SJSA1 (cell line): ENCODE measurements around the gene FTO. TPM values are rescaled to one million over a fixed set of nuclear protein-coding genes. Genes with fewer than 3 reads are reported as not detected.

Experiments
- DNase-seq, 2 experiments: peaks; one replicate each; pipeline ENCODE4 v3.0.0-alpha.2; 2015 to 2020; ENCODE audit warnings: low spot score in 2 of 2, low read depth in 1 of 2
- H3K27ac ChIP-seq: fragments of 250-450 bp; sonication (Bioruptor Pico); 2 replicates; pipeline ENCODE4 v1.5.1; 2020; ENCODE audit warnings: mild to moderate bottlenecking, moderate library complexity
- H3K27me3 ChIP-seq: fragments of 250-450 bp; sonication (Bioruptor Pico); replicated peaks from 2 replicates; pipeline ENCODE4 v1.5.1; 2020; ENCODE audit warnings: mild to moderate bottlenecking, moderate library complexity
- H3K36me3 ChIP-seq: fragments of 250-450 bp; sonication (Bioruptor Pico); 2 replicates; pipeline ENCODE4 v1.5.1; 2020; ENCODE audit warnings: mild to moderate bottlenecking
- H3K4me1 ChIP-seq: fragments of 250-450 bp; sonication (Bioruptor Pico); replicated peaks from 2 replicates; pipeline ENCODE4 v1.6.1; 2021; ENCODE audit warnings: mild to moderate bottlenecking
- H3K4me3 ChIP-seq: fragments of 250-450 bp; sonication (Bioruptor Pico); 2 replicates; pipeline ENCODE4 v1.5.1; 2020; ENCODE audit warnings: mild to moderate bottlenecking
- H3K9me3 ChIP-seq: fragments of 250-450 bp; sonication (Bioruptor Pico); replicated peaks from 2 replicates; pipeline ENCODE4 v1.5.1; 2020; ENCODE audit warnings: mild to moderate bottlenecking
- total RNA-seq: library from RNA; depleted of rRNA; stranded (reverse); fragments of >200 nt; shearing (Covaris generic); gene quantifications from 2 replicates; pipeline ENCODE4 v1.2.3, GENCODE V29; 2014

The FTO gene
- total RNA-seq, 1 experiment from 2014 or later: 106 TPM

GRCh38 chr16:53769787-53770186 lies 65.8 kb downstream of the FTO start:
- Histone ChIP-seq H3K4me1 (peaks cover 51% of the 10 kb centered on the region), H3K36me3 (no peaks in the 10 kb centered on the region), H3K27me3 (no peaks in the 10 kb centered on the region), H3K4me3 (no peak overlapping the region), H3K9me3 (no peaks in the 10 kb centered on the region), H3K27ac (no peak overlapping the region)
- DNase-seq: no peak

GRCh38 chr16:53770641-53771040 lies 66.7 kb downstream of the FTO start:
- Histone ChIP-seq H3K4me1 (peaks cover 59% of the 10 kb centered on the region), H3K4me3 (no peak overlapping the region), H3K36me3 (no peaks in the 10 kb centered on the region), H3K9me3 (no peaks in the 10 kb centered on the region), H3K27ac (no peak overlapping the region), H3K27me3 (no peaks in the 10 kb centered on the region)
- no peak for DNase-seq

- Histone ChIP-seq H3K4me1 (peaks cover 62% of the 10 kb centered on the region), H3K9me3 (no peaks in the 10 kb centered on the region), H3K4me3 (no peak overlapping the region), H3K27ac (no peak overlapping the region), H3K36me3 (no peaks in the 10 kb centered on the region), H3K27me3 (no peaks in the 10 kb centered on the region)
- no peak for DNase-seq
Measured at GRCh38 chr16:53771655-53772497, 67.9 kb downstream of the FTO start.

GRCh38 chr16:53773150-53773846 lies 69.3 kb downstream of the FTO start:
- Histone ChIP-seq H3K4me1 (peaks cover 52% of the 10 kb centered on the region), H3K4me3 (no peak overlapping the region), H3K36me3 (no peaks in the 10 kb centered on the region), H3K9me3 (no peaks in the 10 kb centered on the region), H3K27ac (no peak overlapping the region), H3K27me3 (no peaks in the 10 kb centered on the region)
- DNase-seq: peak; percentile 50 to 62

- H3K4me3 ChIP-seq: no peak overlapping the region
- peak in 1 of 2 experiments; percentile 24 for DNase-seq
- peaks cover 50% of the 10 kb centered on the region for H3K4me1 ChIP-seq
- no peaks in the 10 kb centered on the region for H3K9me3 ChIP-seq
- no peak overlapping the region for H3K27ac ChIP-seq
- H3K36me3 ChIP-seq: no peaks in the 10 kb centered on the region
- no peaks in the 10 kb centered on the region for H3K27me3 ChIP-seq
Measured at GRCh38 chr16:53773881-53774280, 69.9 kb downstream of the FTO start.

- Histone ChIP-seq H3K36me3 (no peaks in the 10 kb centered on the region), H3K9me3 (no peaks in the 10 kb centered on the region), H3K27ac (peak overlapping the region; percentile 51), H3K4me3 (no peak overlapping the region), H3K4me1 (peaks cover 51% of the 10 kb centered on the region), H3K27me3 (no peaks in the 10 kb centered on the region)
- no peak for DNase-seq
Measured at GRCh38 chr16:53775106-53775820, 71.3 kb downstream of the FTO start.

- Histone ChIP-seq H3K4me1 (peaks cover 57% of the 10 kb centered on the region), H3K27ac (peak overlapping the region; percentile 51), H3K27me3 (no peaks in the 10 kb centered on the region), H3K4me3 (no peak overlapping the region), H3K9me3 (no peaks in the 10 kb centered on the region), H3K36me3 (no peaks in the 10 kb centered on the region)
- DNase-seq: peak; percentile 65 to 82
Measured at GRCh38 chr16:53775821-53776431, 72.0 kb downstream of the FTO start.

- no peaks in the 10 kb centered on the region for H3K9me3 ChIP-seq
- no peak for DNase-seq
- H3K27ac ChIP-seq: no peak overlapping the region
- H3K4me1 ChIP-seq: peaks cover 62% of the 10 kb centered on the region
- no peaks in the 10 kb centered on the region for H3K36me3 ChIP-seq
- no peaks in the 10 kb centered on the region for H3K27me3 ChIP-seq
- H3K4me3 ChIP-seq: no peak overlapping the region
Measured at GRCh38 chr16:53779186-53779585, 75.2 kb downstream of the FTO start.

GRCh38 chr16:53780051-53780450 lies 76.1 kb downstream of the FTO start:
- no peak for DNase-seq
- H3K4me1 ChIP-seq: peaks cover 53% of the 10 kb centered on the region
- H3K9me3 ChIP-seq: no peaks in the 10 kb centered on the region
- H3K36me3 ChIP-seq: no peaks in the 10 kb centered on the region
- H3K27ac ChIP-seq: no peak overlapping the region
- H3K4me3 ChIP-seq: no peak overlapping the region
- no peaks in the 10 kb centered on the region for H3K27me3 ChIP-seq

GRCh38 chr16:53781023-53781605 lies 77.2 kb downstream of the FTO start:
- peak in 1 of 2 experiments; percentile 19 for DNase-seq
- Histone ChIP-seq H3K9me3 (no peaks in the 10 kb centered on the region), H3K27ac (no peak overlapping the region), H3K36me3 (no peaks in the 10 kb centered on the region), H3K4me1 (peaks cover 43% of the 10 kb centered on the region), H3K27me3 (no peaks in the 10 kb centered on the region), H3K4me3 (no peak overlapping the region)

GRCh38 chr16:53782148-53782547 lies 78.2 kb downstream of the FTO start:
- no peaks in the 10 kb centered on the region for H3K36me3 ChIP-seq
- peaks cover 37% of the 10 kb centered on the region for H3K4me1 ChIP-seq
- DNase-seq: no peak
- no peaks in the 10 kb centered on the region for H3K27me3 ChIP-seq
- H3K27ac ChIP-seq: no peak overlapping the region
- H3K4me3 ChIP-seq: no peak overlapping the region
- H3K9me3 ChIP-seq: no peaks in the 10 kb centered on the region

- DNase-seq: no peak
Measured at GRCh38 chr16:53784291-53784690, 80.3 kb downstream of the FTO start.

GRCh38 chr16:53785044-53785443 lies 81.1 kb downstream of the FTO start:
- H3K27me3 ChIP-seq: no peaks in the 10 kb centered on the region
- H3K36me3 ChIP-seq: no peaks in the 10 kb centered on the region
- DNase-seq: no peak

More at GRCh38 chr16:53784291-53784690, 80.3 kb downstream of the FTO start:
- H3K36me3 ChIP-seq: no peaks in the 10 kb centered on the region
- peaks cover 37% of the 10 kb centered on the region for H3K4me1 ChIP-seq
- no peak overlapping the region for H3K27ac ChIP-seq
- no peaks in the 10 kb centered on the region for H3K9me3 ChIP-seq
- no peak overlapping the region for H3K4me3 ChIP-seq
- no peaks in the 10 kb centered on the region for H3K27me3 ChIP-seq

More at GRCh38 chr16:53785044-53785443, 81.1 kb downstream of the FTO start:
- Histone ChIP-seq H3K4me3 (no peak overlapping the region), H3K27ac (no peak overlapping the region), H3K9me3 (no peaks in the 10 kb centered on the region), H3K4me1 (peaks cover 30% of the 10 kb centered on the region)
